Measurements from ENCODE around the gene DNAH2.
A peak's percentile ranks its signal among the peaks of the same experiment; 100 is the strongest.

DNA sequence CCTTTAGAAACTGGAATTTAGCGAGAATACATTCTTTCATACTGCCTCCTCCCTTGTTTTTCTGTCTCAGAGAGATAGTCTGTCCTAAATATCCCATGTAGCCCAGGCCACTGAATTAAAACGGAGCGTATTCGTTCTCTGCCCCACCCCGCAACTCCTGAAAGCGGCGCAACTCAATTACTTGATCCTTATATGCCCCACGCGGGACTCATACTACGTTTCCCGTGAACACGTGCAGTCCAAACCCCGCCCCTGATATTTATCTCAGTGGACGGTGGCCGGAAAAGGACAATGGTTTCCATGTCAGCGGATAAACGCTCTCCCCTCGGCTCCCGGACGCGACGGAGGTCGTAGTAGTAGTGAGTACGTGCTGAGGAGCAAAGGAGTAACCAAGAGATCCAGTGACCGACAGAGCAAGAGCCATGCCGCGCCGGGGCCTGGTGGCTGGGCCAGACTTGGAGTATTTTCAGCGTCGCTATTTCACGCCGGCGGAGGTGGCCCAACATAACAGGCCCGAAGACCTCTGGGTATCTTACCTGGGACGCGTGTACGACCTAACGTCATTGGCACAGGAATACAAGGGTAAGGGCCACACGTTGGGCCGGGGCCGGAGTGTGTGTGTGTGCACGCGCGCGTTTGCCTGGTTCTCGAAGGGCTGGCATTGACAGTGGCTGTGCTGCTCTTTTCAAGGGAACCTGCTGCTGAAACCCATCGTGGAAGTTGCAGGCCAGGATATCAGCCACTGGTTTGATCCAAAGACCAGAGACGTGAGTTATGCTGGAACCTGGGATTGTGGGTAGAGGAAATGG lies 140.4 kb downstream of the DNAH2 start, which contains the start of gene CYB5D1:
- TF ChIP-seq, protein P1, sequence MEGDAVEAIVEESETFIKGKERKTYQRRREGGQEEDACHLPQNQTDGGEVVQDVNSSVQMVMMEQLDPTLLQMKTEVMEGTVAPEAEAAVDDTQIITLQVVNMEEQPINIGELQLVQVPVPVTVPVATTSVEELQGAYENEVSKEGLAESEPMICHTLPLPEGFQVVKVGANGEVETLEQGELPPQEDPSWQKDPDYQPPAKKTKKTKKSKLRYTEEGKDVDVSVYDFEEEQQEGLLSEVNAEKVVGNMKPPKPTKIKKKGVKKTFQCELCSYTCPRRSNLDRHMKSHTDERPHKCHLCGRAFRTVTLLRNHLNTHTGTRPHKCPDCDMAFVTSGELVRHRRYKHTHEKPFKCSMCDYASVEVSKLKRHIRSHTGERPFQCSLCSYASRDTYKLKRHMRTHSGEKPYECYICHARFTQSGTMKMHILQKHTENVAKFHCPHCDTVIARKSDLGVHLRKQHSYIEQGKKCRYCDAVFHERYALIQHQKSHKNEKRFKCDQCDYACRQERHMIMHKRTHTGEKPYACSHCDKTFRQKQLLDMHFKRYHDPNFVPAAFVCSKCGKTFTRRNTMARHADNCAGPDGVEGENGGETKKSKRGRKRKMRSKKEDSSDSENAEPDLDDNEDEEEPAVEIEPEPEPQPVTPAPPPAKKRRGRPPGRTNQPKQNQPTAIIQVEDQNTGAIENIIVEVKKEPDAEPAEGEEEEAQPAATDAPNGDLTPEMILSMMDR (IDR thresholded peaks at IDR 0.05): peak in 1 of 6 experiments; percentile 4
- TF ChIP-seq POLR2A (IDR thresholded peaks at IDR 0.05): peak in 1 of 2 donors; percentile 30
